Pancreas (tissue), 10 donors: ENCODE measurements around the gene ZBTB37. TPM values are rescaled to one million over a fixed set of nuclear protein-coding genes. Genes with fewer than 3 reads are reported as not detected.

ENCODE experiments used
- ATAC-seq, 4 donors: fragments of 200-7000 bp; cut with Tn5 transposase; one replicate each; pipeline versions ENCODE4 v1.8.0 to v1.9.1; 2020; ENCODE audit warnings: mild to moderate bottlenecking in 4 of 4, moderate library complexity in 4 of 4
- DNase-seq, 6 donors: peaks; one replicate each; pipeline ENCODE4 v3.0.0-alpha.2; 2020
- FAIRE-seq: peaks from 2 replicates; lab custom pipeline; 2012; peaks lifted over from hg19 to GRCh38; lab: Jason Lieb, UNC
- H3K27ac ChIP-seq, 4 donors: fragments of 200-600 bp; sonication (generic); 1 replicate in 3 of 4; 2 replicates in 1 of 4; pipeline versions ENCODE4 v1.5.0 to v1.8.0; 2020
- H3K27me3 ChIP-seq, 4 donors: fragments of 200-600 bp; one replicate each; pipeline ENCODE4 v1.8.0; 2021
- H3K36me3 ChIP-seq, 3 donors: fragments of 200-600 bp; sonication (generic) in 1 of 3; one replicate each; pipeline versions ENCODE4 v1.5.0 to v1.8.0; 2020 to 2021
- H3K4me1 ChIP-seq, 3 donors: fragments of 200-600 bp; one replicate each; pipeline ENCODE4 v1.8.0; 2021
- H3K4me3 ChIP-seq, 4 donors: fragments of 200-600 bp; sonication (generic) in 2 of 4; one replicate each; pipeline versions ENCODE4 v1.5.0 to v1.8.0; 2020 to 2021
- H3K9me3 ChIP-seq, 4 donors: fragments of 200-600 bp; one replicate each; pipeline ENCODE4 v1.8.0; 2021
- WGBS, 2 donors: extraction: QIAGEN DNeasy Blood & Tissue Kit; methylation state at CpG; one replicate each; pipeline ENCODE4 v1.1.7; 2013; 5-methylcytosine and 5-hydroxymethylcytosine counted together
- intact Hi-C, 3 donors: fragments of 100-400 bp; cut with DNase I; formaldehyde crosslinking; loops; one replicate each; pipeline versions ENCODE4 v1.11.1 to v1.14.2; 2022
- polyA plus RNA-seq, 2 donors: library from polyadenylated mRNA; stranded (reverse); fragments of 200-250 nt; gene quantifications; one replicate each; pipeline ENCODE4 v1.2.3, GENCODE V29; 2013
- total RNA-seq, 6 donors: library from RNA; stranded (reverse); fragmentation: NEBNext Ultra II Directional in 4 of 6; extraction: Animal tissue kit (Norgen Biotek cat#: 25700) in 4 of 6; gene quantifications; one replicate each; pipeline versions ENCODE4 v1.2.1 to v1.2.4, GENCODE V29; 2021 to 2023
- TF ChIP-seq, protein P1 (sequence below), 4 donors: fragments of 200-600 bp; sonication (generic) in 3 of 4; IDR thresholded peaks; one replicate each; pipeline versions ENCODE4 v1.5.0 to v1.8.0; 2021; ENCODE audit warnings: antibody characterized with exemption in 4 of 4
- donor health status: healthy with polysubstance abuse.
- donor health status: DM: no; HTN: no; CAD: no; lungs with moderate emphysema.
- donor health status: DM: no; HTN: no; CAD: no.
- donor health status: control.
- donor health status: control.
- donor health status: Bipolar disorder and iron deficiency.
- donor health status: DM: yes; HTN: yes; CAD: no.
- donor health status: DM: no; HTN: no; CAD: no.
- donor health status: DM: no; HTN: no; CAD: no.
- donor health status: DM: yes; HTN: yes; CAD: no.

ZBTB37 gene
- total and polyA plus RNA-seq, 8 donors = 1.2 to 7.0 (median 3.9) TPM

DNA sequence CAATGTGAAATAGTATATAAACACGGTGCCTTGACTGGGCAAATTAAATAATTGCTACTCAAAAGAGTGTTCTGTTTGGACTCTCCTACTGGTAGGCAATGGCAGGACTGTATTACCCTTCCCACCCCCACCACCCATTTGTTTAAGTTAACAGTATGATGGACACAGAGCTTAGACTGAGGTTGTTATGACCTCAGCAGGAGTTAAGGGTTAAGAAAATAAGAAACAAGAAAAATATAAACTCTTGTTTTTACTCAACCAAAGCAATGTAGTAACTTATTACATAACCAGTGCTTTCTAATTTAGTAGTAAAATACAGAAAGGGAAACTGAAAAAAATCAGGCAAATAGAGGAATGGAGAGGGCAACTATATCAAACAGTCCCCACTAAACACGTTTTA lies 68.9 kb downstream of the ZBTB37 start:
- DNase-seq (no peak), FAIRE-seq (no peak), ATAC-seq (no peak)
- Histone ChIP-seq H3K4me1 (peaks cover 0 to 6% (median under 1%) of the 10 kb centered on the region in 3 donors), H3K9me3 (no peaks in the 10 kb centered on the region), H3K27me3 (no peaks in the 10 kb centered on the region), H3K27ac (no peak overlapping the region), H3K4me3 (no peak overlapping the region), H3K36me3 (peaks cover 0 to 43% (median 11%) of the 10 kb centered on the region in 3 donors)
- intact Hi-C loops = no loop called here
- 76 to 84% methylated on average over 2 of the region's 2 CpGs for WGBS, 2 donors
- TF ChIP-seq, protein P1, sequence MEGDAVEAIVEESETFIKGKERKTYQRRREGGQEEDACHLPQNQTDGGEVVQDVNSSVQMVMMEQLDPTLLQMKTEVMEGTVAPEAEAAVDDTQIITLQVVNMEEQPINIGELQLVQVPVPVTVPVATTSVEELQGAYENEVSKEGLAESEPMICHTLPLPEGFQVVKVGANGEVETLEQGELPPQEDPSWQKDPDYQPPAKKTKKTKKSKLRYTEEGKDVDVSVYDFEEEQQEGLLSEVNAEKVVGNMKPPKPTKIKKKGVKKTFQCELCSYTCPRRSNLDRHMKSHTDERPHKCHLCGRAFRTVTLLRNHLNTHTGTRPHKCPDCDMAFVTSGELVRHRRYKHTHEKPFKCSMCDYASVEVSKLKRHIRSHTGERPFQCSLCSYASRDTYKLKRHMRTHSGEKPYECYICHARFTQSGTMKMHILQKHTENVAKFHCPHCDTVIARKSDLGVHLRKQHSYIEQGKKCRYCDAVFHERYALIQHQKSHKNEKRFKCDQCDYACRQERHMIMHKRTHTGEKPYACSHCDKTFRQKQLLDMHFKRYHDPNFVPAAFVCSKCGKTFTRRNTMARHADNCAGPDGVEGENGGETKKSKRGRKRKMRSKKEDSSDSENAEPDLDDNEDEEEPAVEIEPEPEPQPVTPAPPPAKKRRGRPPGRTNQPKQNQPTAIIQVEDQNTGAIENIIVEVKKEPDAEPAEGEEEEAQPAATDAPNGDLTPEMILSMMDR (IDR thresholded peaks at IDR 0.05) = no peak

DNA sequence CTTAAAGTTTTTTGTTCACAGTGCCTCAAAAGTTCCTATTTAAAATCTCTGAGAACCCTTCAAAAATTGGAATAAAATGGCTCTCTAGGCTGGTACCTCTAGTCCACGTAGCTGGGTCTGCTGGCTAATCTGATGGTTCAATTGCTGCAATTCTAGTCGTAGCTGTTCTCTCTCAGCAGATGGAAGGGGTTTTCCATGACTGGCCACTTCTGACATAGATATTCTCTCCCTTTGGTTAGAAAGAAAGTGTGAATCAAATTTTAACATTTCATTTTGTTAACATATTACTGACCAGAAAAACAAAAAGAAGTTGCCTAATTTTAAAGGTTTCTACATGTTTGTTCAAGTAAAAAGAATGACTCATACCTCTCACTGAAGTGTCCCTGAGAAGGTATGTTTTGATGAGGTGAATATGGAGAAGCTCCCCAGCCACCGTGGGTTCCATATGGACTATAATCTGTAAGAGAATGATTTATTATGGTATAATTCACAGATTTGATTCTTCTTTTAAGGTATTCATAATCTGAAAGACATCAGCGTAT lies 78.3 kb downstream of the ZBTB37 start:
- 84 to 90% methylated on average over 4 of the region's 4 CpGs for WGBS, 2 donors
- ATAC-seq (no peak), DNase-seq (no peak), FAIRE-seq (no peak)
- Histone ChIP-seq H3K4me3 (no peak overlapping the region), H3K27ac (no peak overlapping the region), H3K27me3 (no peaks in the 10 kb centered on the region), H3K36me3 (peaks cover 4 to 83% (median 26%) of the 10 kb centered on the region in 3 donors), H3K4me1 (no peaks in the 10 kb centered on the region), H3K9me3 (no peaks in the 10 kb centered on the region)
- TF ChIP-seq, protein P1 (IDR thresholded peaks at IDR 0.05) = no peak
- intact Hi-C loops = loop anchor here in 1 of 3 donors (5.0 kb wide), 1 partner anchor 51 kb away; no protein-coding TSS in a partner anchor

GRCh38 chr1:173948594-173948993 lies 80.4 kb downstream of the ZBTB37 start:
- 93 to 95% methylated on average over 4 of the region's 4 CpGs for WGBS, 2 donors
- Histone ChIP-seq H3K9me3 (no peaks in the 10 kb centered on the region), H3K4me3 (no peak overlapping the region), H3K36me3 (peaks cover 0 to 71% (median 22%) of the 10 kb centered on the region in 3 donors), H3K4me1 (no peaks in the 10 kb centered on the region), H3K27me3 (no peaks in the 10 kb centered on the region), H3K27ac (no peak overlapping the region)
- DNase-seq (no peak), FAIRE-seq (no peak), ATAC-seq (no peak)
- TF ChIP-seq, protein P1 (IDR thresholded peaks at IDR 0.05) = no peak
- intact Hi-C loops = loop anchor here in 1 of 3 donors (5.0 kb wide), 1 partner anchor 49 kb away; no protein-coding TSS in a partner anchor

Other genes with a start within 250 kb of the ZBTB37 start
- gene TEX50, start 233.0 kb upstream of the ZBTB37 start, total RNA-seq = not detected
- not detected for gene TEX50, start 233.0 kb upstream of the ZBTB37 start, polyA plus RNA-seq
- under 1 TPM; 0.19 to 0.46 (median 0.28) TPM for gene ANKRD45, start 198.5 kb upstream of the ZBTB37 start, total RNA-seq
- under 1 TPM; 0.15 to 0.52 TPM for gene ANKRD45, start 198.5 kb upstream of the ZBTB37 start, polyA plus RNA-seq
- gene KLHL20, start 153.4 kb upstream of the ZBTB37 start, total RNA-seq = 10 to 100 TPM in 1 of 6 donors, 1 to 10 TPM in 5; 5.9 to 11.9 (median 7.7) TPM
- gene KLHL20, start 153.4 kb upstream of the ZBTB37 start, polyA plus RNA-seq = 1 to 10 TPM; 3.3 to 5.1 TPM
- gene DARS2, start 43.7 kb upstream of the ZBTB37 start, total RNA-seq = 10 to 100 TPM in 1 of 6 donors, 1 to 10 TPM in 5; 3.9 to 11.1 (median 5.9) TPM
- 1 to 10 TPM; 3.4 to 5.1 TPM for gene DARS2, start 43.7 kb upstream of the ZBTB37 start, polyA plus RNA-seq
- gene CENPL, start 43.5 kb upstream of the ZBTB37 start, total RNA-seq = 1 to 10 TPM in 4 of 6 donors, under 1 TPM in 2; 0.83 to 2.0 (median 1.5) TPM
- gene CENPL, start 43.5 kb upstream of the ZBTB37 start, polyA plus RNA-seq = under 1 TPM; 0.73 to 0.80 TPM
- gene GAS5, start 391 bp upstream of the ZBTB37 start, total RNA-seq = 100 to 1,000 TPM; 214 to 698 (median 401) TPM
- gene GAS5, start 391 bp upstream of the ZBTB37 start, polyA plus RNA-seq = 1,000 to 10,000 TPM in 1 of 2 donors, 100 to 1,000 TPM in 1; 558 to 1,057 TPM
- gene SERPINC1, start 48.9 kb downstream of the ZBTB37 start, total RNA-seq = 1 to 10 TPM in 1 of 6 donors, under 1 TPM in 1, not detected in 4; 0.16 to 1.2 TPM
- not detected for gene SERPINC1, start 48.9 kb downstream of the ZBTB37 start, polyA plus RNA-seq
- 10 to 100 TPM; 11.4 to 27.9 (median 15.2) TPM for gene RC3H1, start 154.0 kb downstream of the ZBTB37 start, total RNA-seq
- 1 to 10 TPM; 2.7 to 4.4 TPM for gene RC3H1, start 154.0 kb downstream of the ZBTB37 start, polyA plus RNA-seq